Osteoblast (primary cell): Measurements from ENCODE around the gene ZBTB17. TPM values are rescaled to one million over a fixed set of nuclear protein-coding genes. Genes with fewer than 3 reads are reported as not detected.
A peak's percentile ranks its signal among the peaks of the same experiment; 100 is the strongest.

Source experiments
- DNase-seq: peaks from one replicate; pipeline ENCODE4 v3.0.0; 2011; ENCODE audit warnings: low spot score, mixed read lengths; ENCODE audit not compliant: insufficient read length; ENCODE audit errors: missing footprints
- H2AFZ ChIP-seq: 2 replicates; pipeline ENCODE4 v1.6.0; 2011; ENCODE audit warnings: mild to moderate bottlenecking, low read length
- H3K27ac ChIP-seq: 2 replicates; pipeline ENCODE4 v1.5.1; 2011; ENCODE audit warnings: mild to moderate bottlenecking, low read depth, low read length, moderate library complexity
- H3K27me3 ChIP-seq: 2 replicates; pipeline ENCODE4 v1.6.0; 2012; ENCODE audit warnings: mild to moderate bottlenecking, control low read depth, inconsistent platforms, low read length, moderate library complexity; ENCODE audit not compliant: insufficient read depth
- H3K36me3 ChIP-seq: 2 replicates; pipeline ENCODE4 v1.5.1; 2011; ENCODE audit warnings: mild to moderate bottlenecking, low read length, control low read depth, moderate library complexity; ENCODE audit not compliant: insufficient read depth
- H3K4me1 ChIP-seq: 2 replicates; pipeline ENCODE4 v1.5.1; 2011; ENCODE audit warnings: mild to moderate bottlenecking, low read length, control low read depth, moderate library complexity; ENCODE audit not compliant: insufficient read depth
- H3K4me2 ChIP-seq: 2 replicates; pipeline ENCODE4 v1.6.0; 2011; ENCODE audit warnings: mild to moderate bottlenecking, low read length; ENCODE audit not compliant: insufficient read depth
- H3K4me3 ChIP-seq: fragments of 200-600 bp; sonication (generic); 3 replicates; pipeline ENCODE4 v1.5.1; 2012; ENCODE audit warnings: mild to moderate bottlenecking, low read length, inconsistent platforms; ENCODE audit not compliant: insufficient read depth
- H3K79me2 ChIP-seq: 2 replicates; pipeline ENCODE4 v1.6.0; 2012; ENCODE audit warnings: mild to moderate bottlenecking, low read length, control low read depth, inconsistent platforms; ENCODE audit not compliant: insufficient read depth
- H3K9me3 ChIP-seq: 2 replicates; pipeline ENCODE4 v1.5.1; 2011; ENCODE audit warnings: low read depth, low read length, control low read depth
- H4K20me1 ChIP-seq: 2 replicates; pipeline ENCODE4 v1.6.0; 2012; ENCODE audit warnings: mild to moderate bottlenecking, low read length, control low read depth; ENCODE audit not compliant: insufficient read depth
- CTCF ChIP-seq: IDR thresholded peaks from 2 replicates; pipeline ENCODE4 v1.5.1; 2011; ENCODE audit warnings: mild to moderate bottlenecking, low read depth, low read length, moderate library complexity; ENCODE audit errors: extremely low read depth
- total RNA-seq: library from RNA; depleted of rRNA; stranded (reverse); fragments of >200 nt; gene quantifications from 2 replicates; pipeline ENCODE4 v1.2.3, GENCODE V29; 2012

The ZBTB17 gene
- total RNA-seq, 1 donor, result 29.7 TPM

GRCh38 chr1:15975358-15975804 is 520 bp downstream of the ZBTB17 start:
- Histone ChIP-seq H2AFZ (peak overlapping the region; percentile 14), H4K20me1 (peaks cover 22% of the 10 kb centered on the region), H3K27me3 (no peaks in the 10 kb centered on the region), H3K4me3 (peak overlapping the region; percentile 92), H3K79me2 (peaks cover 51% of the 10 kb centered on the region), H3K4me1 (peaks cover 12% of the 10 kb centered on the region), H3K36me3 (peaks cover 20% of the 10 kb centered on the region), H3K4me2 (peak overlapping the region; percentile 91), H3K27ac (peak overlapping the region; percentile 69), H3K9me3 (no peaks in the 10 kb centered on the region)
- peak; percentile 92 for DNase-seq
- TF ChIP-seq CTCF, result peak; percentile 8

- no peaks in the 10 kb centered on the region for H3K27me3 ChIP-seq
- H2AFZ ChIP-seq, result no peak overlapping the region
- H3K4me1 ChIP-seq, result peaks cover 12% of the 10 kb centered on the region
- no peak for TF ChIP-seq CTCF
- no peaks in the 10 kb centered on the region for H3K9me3 ChIP-seq
- peak overlapping the region; percentile 69 for H3K27ac ChIP-seq
- peak; percentile 47 for DNase-seq
- peaks cover 22% of the 10 kb centered on the region for H4K20me1 ChIP-seq
- peaks cover 23% of the 10 kb centered on the region for H3K36me3 ChIP-seq
- peak overlapping the region; percentile 91 for H3K4me2 ChIP-seq
- H3K79me2 ChIP-seq, result peaks cover 55% of the 10 kb centered on the region
- peak overlapping the region; percentile 92 for H3K4me3 ChIP-seq
These were observed 1.0 kb downstream of the ZBTB17 start for GRCh38 chr1:15974855-15975254.

- Histone ChIP-seq H3K9me3 (no peaks in the 10 kb centered on the region), H3K4me2 (no peak overlapping the region), H3K4me1 (peaks cover 12% of the 10 kb centered on the region), H3K79me2 (peaks cover 65% of the 10 kb centered on the region), H3K36me3 (peaks cover 32% of the 10 kb centered on the region), H4K20me1 (peaks cover 27% of the 10 kb centered on the region), H2AFZ (no peak overlapping the region), H3K27ac (no peak overlapping the region), H3K4me3 (no peak overlapping the region), H3K27me3 (no peaks in the 10 kb centered on the region)
- TF ChIP-seq CTCF, result no peak
- DNase-seq, result no peak
These were observed 2.1 kb downstream of the ZBTB17 start for GRCh38 chr1:15973772-15974171.

GRCh38 chr1:15972409-15972808 is 3.5 kb downstream of the ZBTB17 start:
- Histone ChIP-seq H3K4me2 (no peak overlapping the region), H3K79me2 (peaks cover 79% of the 10 kb centered on the region), H4K20me1 (peaks cover 32% of the 10 kb centered on the region), H3K27ac (no peak overlapping the region), H3K36me3 (peaks cover 37% of the 10 kb centered on the region), H2AFZ (no peak overlapping the region), H3K4me3 (no peak overlapping the region), H3K9me3 (no peaks in the 10 kb centered on the region), H3K27me3 (no peaks in the 10 kb centered on the region), H3K4me1 (peaks cover 12% of the 10 kb centered on the region)
- TF ChIP-seq CTCF, result no peak
- DNase-seq, result peak; percentile 31
